HG02678 (cell line): ENCODE measurements around the gene CLCN4.

Source experiments
- ATAC-seq: cut with Tn5 transposase; IDR thresholded peaks from one replicate; pipeline ENCODE4 v1.9.1; 2021; ENCODE audit warnings: mild to moderate bottlenecking, moderate library complexity; ENCODE audit not compliant: unreplicated experiment

The CLCN4 gene

DNA sequence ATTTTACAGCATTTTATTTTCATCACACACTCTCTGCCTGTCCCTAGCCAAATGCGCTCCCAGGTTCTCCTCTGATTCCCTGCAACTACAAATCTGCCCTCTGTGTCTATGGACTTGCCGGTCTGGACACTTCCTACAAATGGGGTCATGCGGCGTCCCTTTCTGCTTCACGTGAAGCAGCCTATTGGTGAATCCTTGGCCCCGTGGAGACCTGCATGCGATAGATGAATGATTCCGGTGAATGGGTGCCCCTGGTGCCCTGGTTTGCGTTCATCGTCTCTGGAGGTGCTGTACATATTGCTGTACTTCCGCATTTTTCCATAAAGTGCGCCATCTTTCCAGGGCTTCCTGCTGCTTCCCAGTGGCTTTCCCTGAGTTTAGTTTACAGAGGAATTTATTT is 27.5 kb upstream of the CLCN4 start:
- ATAC-seq: no peak

DNA sequence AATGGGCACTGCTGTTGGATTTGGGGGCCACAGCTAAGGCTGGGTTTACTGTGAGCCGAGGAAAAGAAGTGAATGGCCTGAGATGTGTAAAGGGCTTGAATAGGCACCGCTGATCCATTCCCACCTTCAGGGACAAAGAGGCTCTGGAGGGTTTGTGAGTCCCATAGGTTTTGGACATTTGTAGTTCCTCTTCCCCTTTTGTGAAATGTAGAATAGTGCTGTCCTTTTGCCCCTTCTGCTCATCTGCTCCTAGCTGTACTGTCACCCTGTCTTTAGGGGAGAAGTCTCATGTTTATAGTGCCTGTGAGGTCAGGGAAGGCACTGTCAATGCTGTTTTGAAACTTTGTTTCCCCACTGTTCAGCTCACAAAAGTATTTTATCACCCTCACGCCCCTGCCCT is 26.4 kb upstream of the CLCN4 start:
- ATAC-seq: no peak

DNA sequence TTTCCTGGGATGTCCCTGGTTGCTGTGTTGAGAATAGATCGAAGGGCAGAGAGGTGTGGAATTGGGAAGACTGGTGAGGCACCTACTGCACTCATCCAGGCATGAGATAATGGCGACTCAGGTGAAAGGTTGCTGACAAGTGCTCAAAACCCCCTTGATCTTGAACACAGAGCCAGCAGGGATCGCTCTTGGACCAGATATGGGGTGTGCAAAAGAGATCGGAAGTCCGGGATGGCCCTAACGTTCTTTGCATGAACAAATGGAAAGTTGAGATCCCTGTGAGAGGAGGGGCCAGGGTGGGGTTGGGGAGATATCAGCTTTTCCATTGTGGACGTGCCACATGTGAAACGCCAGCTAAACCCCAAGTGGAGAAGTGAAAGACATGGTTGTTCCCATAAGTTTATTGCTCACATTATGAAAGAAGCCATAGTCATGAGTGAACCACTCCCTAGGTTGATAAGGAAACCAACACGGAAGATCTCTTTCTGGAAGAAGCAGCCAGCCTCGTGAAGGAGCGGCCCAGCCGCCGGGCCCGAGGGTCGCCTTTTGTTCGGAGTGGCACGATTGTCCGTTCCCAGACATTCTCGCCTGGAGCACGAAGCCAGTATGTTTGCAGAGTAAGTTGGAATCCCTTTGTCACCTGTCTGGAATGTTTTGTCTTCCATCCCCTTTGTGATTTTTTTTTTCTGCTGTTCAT is 22.6 kb upstream of the CLCN4 start:
- ATAC-seq: no peak

DNA sequence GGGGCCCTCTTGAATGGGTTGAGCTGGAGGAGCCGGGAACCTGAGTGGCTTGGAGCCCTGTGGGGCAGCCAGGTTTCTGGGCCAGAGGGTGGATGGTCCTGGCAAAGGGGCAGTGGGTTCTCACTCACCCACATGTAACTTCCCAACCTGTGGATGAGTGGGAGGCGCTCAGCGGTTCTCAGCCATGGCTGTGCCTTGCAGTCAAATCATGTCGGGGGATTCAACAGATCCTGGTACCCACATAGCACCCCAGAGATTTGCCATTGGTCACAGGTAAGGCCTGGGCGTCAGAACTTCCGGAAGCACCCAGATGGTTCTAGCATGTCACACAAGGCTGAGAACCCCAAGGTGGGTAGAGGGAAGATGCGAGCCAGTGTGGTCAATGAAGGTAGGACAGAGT is 21.9 kb upstream of the CLCN4 start:
- no peak for ATAC-seq

DNA sequence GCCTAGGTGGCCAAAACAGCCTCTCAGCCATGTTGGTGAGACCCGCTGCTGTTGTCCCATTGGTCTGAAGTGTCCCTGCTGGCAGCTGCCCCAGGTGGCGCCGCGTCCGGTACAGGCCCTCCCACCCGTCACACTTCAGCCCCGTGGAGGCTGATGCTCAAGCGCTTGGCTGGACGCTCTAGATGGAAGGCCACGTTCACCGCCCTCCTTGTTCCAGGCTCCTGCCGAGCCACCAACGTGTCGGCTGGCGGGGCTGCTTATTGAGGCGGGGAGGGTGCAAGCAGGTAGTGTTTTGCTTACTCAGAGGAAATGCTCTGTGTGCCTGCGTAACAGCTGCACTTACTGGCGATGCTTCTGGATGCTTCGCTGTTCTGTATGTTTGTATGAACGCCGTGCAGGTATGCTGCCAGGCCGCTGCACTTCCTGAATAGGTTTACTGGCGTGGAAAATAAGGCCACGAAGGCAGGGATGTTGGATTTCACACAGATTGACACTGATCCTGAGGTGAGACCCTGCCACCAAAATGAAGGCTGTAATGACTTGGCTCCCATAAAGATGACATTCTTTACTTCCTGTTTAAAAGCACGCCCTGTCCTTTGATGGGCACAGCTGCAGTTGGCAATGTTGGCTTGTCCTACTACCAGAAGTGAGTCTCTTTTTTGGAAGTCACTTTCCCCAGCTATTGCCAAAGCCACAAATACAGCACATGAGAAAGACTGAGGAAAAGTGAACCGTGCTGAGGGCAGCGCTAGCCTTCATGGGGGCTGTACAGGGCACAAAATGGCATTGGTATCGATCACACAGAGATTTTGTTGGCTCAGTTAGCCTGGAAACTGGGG is 21.0 kb upstream of the CLCN4 start:
- no peak for ATAC-seq

DNA sequence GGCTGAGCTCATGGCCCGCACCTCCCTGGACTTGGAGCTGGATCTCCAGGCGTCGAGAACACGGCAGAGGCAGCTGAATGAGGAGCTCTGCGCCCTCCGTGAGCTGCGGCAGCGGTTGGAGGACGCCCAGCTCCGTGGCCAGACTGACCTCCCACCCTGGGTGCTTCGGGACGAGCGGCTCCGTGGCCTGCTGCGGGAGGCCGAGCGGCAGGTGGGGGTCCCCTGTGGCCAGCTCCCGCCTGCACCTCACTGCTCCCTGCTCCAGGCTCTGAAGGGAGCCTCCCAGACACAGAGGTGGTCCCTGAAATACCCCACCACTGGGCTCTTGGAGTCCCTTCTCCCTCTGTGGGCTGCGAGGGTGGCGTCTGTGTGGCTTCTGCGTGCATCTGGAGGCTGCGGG is 18.0 kb upstream of the CLCN4 start:
- no peak for ATAC-seq

DNA sequence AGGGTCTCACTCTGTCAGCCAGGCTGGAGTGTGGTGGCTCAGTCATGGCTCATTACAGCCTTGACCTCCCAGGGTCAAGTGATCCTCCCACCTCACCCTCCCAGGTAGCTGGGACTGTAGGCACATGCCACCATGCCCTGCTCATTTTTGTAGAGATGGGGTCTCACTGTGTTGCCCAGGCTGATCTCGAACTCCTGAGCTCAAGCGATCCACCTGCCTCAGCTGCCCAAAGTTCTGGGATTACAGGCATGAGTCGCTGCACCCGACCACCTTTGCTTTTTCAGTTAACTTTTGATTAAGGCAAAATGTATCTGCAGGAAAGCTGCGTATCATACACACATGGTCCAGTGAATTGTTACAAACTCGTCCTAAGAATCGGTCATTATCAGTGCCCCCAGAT is 16.5 kb upstream of the CLCN4 start:
- no peak for ATAC-seq

DNA sequence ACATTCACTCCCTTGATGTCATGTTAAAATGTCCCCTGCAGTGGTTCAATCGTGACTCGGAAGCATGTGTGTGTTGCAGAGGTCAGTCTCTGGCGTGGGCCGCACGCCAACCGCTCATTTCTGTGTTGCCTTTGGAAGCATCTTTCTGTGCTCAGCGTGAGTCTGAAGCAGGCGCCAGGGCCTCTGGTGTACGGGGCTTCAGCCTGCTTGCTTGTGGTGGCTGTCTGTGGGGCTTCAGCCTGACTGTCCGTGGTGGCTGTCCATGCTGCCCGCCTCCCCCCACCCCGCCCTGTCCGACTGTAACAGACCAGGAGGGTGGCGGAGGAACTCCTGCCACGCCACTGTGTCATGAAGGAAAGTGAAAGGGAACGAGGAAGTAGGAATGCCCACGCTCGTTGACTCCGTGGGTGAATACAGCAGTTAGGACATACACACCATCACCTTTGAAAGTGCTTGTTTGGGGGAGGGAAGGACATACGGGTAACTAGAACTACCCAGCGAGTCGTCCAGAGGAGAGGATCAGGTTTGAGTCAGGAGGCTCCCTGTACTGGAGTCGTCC is 14.7 kb upstream of the CLCN4 start:
- no peak for ATAC-seq

DNA sequence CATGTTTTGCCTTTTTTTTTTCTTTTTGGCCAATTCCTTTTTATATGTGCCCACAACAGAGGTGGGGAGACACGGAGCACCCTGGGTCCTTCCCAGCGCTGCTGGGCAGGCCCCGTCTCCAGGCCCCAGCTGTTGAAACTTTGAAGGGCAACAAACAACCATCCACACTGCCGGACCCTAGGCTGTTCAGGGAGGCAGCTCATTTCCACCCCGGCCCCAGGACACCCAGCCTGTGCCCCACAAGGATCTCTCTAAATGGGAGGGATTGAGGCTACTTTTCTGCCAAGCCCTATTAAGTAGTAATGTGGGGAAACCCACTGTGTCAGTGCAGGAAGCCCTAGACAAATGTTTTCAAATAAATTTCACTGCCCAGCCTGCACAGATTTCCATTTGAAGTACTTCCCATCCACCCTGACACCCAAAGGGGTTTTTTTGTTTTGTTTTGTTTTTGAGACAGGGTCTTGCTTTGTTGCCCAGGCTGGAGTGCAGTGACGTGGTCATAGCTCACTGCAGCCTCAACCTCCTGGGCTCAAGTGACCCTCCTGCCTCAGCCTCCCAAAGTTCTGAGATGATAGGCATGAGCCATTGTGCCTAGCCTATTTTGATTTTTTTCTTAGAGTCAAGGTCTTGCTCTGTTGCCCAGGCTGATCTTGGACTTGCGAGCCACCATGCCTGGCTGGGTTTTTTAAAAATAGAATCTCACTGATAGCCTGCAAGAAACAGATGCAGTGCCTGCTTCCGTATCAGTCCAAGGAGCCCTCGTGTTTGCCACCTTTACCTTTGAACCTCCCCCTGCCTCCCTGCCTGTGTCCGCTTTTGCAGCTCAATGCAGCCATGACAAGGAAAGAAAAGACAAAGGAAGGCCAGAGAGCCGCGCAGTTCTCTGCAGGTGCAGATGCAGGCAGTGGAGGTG is 13.4 kb upstream of the CLCN4 start:
- no peak for ATAC-seq

DNA sequence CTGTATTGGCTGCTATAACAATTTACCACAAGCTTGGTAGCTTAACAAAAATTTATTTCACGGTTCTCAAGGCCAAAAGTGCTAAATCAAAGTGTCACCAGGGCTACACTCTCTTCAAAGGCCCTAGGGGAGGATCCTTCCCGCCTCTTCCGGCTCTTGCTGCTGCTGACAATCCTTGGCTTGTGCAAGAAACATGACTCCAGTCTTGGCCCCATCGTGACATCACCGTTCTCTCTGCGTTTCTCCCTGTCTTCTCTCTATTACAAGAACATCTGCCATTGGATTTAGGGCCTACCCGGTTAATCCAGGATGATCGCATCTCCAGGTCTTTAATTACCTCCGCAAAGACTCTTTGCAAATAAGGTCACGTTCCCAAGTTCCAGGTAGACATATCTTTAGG is 10.4 kb upstream of the CLCN4 start:
- ATAC-seq: no peak

DNA sequence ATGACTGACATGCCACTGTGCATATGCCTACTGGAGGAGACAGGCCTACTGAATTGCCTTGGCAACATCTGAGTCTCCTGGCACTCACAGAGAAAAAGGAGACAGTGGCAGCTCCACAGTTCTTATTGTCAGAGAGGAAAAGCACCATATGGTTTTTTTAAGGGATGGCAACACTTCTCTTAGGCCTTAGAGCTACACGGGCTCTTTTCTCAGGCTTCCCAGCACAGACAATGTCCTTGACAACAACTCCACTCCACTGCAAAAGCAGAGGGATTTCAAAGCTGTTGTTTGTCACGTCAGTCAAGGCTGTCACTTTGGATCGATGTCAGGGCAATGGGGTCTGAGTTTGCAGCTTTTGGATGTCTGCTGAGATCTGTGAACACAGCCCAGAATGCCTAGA is 4.7 kb upstream of the CLCN4 start:
- no peak for ATAC-seq

DNA sequence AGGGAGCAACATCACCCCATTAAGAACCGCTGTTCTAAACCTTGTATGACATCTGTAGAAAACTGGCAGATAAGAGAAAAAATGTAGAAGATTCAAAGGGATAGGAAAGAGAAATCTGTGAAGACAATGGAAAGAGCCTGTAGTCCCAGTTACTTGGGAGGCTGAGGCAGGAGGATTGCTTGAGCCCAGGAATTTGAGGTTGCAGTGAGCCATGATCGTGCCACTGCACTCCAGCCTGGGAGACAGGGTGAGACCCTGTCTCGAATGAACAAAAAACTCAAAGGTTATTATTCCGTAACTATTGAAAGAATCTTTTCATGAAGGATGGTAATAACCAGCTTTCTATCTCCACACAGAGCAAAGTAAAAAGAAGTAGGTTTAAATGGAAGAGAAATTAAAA is 1.6 kb upstream of the CLCN4 start:
- ATAC-seq: no peak

DNA sequence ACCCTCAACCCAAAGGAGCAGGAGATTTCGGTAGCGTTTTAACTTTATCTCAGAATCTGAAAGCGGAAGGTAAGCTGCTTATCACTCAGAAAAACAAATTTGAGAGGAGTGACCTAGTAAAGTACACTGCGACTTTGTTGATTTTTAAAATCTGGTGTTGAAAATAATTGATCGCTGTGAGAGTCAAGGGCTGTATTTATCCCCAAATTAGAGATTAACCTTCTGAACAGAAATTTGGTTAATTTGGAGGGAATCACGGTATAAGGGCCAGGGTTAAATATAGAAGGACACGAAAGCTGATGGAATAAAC is 212 bp downstream of the CLCN4 start:
- no peak for ATAC-seq

DNA sequence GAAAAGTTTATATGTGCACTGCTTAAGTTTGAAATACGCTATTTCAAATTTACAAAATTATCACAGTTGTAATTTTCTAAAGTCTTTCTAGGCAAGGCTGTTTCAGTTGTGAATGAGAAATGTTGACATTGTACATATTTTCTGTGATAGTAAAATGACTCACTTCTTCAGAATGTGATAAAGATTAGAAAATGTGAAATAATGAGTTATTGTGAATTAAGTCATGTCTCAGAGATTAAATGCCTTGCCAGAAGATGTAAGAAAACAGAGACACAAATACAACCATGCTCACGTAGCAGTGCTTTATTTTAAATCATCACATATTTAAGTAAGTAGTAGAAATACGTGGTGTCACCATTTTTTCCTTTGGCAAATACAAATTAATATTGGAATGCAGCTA is 768 bp downstream of the CLCN4 start:
- no peak for ATAC-seq

DNA sequence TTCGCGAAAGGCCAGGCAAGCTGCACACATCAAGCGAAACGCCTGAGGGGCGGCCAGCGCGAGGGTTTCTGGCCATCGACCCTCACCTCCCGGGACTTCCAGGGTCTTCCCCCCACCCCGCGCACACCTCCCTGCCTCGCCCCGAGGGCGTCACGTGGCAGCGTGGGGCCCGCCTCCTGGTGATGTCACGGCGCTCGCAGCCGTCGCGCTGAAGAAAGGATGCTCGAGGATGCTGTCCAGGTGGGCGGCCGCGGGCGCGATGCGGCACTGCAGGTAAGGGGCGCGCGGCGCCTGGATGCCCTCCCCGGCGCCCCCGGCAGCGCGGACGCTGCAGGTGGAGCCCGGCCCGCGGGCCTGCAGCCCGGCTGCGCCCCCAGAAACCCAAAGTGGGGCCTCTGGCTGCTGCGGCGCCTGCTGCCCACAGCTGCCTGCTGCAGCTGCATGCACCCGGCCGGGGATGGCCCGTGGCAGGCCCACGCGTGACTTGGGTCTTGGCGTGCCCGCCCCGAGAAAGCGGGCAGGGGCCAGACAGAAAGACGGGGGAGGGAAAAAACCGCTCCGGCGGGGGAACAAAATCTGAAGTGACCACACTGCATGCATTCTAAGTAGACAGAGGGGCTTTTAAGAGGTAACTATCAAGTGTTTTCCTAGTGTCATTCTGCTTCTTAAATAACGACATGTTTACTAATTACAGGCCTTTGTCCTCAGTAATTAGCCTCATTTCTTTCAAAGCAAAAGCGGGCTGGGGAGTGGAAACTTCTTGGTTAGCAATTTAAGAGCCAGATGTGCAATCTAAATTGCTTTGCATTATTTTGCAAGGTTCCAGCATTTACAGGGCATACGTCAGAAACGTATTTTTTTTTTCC is 1.7 kb downstream of the CLCN4 start:
- peak; percentile 63 for ATAC-seq

DNA sequence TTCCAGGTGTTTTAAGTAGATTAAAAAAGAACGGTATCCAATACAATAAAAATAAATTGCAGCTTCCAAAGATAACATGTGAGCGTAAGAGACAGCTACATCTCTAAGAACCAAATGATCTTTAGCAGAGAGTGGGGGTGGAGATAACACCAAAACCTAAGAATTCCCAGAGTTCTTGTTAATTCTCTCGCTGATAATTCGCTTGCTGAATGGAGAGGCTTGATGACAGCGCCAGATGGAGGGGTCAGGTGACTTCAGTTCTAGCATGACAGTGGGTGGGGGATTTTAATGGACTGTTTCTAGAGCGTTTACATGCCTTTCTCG is 2.3 kb downstream of the CLCN4 start:
- ATAC-seq: no peak

DNA sequence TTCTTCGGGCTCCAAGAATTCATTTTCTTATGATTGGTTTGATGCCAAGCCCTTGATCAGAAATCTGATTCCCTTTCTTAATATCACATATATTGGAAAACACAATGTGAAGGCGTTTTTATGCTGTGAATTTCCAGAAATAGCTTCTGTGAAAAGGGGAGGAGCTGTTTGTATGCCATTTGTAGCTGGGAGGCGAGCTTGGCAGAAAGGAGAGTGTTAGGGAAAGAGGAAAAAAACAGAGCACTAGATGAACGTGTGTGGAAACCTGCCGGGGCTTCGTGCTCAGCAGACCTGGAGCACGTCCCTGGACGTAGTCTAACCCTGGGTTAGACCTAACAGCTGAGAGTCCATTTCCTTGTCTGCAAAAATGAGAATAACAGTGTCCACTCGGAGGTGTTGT is 3.4 kb downstream of the CLCN4 start:
- no peak for ATAC-seq

DNA sequence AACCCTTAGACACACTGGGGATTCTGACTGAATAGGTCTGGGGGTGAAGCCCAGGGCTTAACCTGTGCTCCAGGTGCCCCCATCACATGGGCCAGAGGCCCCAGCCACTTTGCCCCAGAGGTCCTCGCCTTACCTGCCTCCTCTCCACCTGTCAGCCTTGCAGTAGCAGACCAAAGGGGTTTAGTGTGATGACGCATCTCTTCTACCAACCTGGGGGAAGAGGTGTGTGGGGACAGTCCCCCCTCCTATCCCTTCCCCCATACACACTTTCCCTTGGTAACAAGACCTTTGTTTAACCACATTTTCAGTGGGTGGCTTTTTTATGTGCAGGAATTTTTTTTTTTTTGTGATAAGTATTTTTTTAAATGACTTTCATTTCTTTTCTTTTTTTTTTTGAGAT is 6.3 kb downstream of the CLCN4 start:
- no peak for ATAC-seq

DNA sequence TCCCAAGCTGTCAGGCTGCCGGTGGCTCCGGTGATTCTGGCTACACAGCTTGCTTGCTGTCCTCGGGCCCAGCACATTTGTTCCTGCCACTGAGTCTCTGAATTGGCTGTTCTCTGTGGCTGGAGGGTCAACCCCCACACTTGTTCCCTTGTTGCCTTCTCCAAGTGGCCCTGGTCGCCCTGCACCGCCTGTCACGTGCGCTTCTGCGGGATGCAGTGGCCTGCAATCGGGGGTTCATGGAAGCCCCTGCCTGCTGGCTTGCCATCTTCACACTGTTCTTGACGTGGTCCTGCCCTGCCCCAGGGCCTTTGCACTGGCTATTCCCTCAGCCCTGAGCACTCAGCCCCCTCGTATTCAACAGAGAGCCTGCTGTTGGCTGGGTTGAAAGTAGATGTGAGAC is 8.1 kb downstream of the CLCN4 start:
- no peak for ATAC-seq

DNA sequence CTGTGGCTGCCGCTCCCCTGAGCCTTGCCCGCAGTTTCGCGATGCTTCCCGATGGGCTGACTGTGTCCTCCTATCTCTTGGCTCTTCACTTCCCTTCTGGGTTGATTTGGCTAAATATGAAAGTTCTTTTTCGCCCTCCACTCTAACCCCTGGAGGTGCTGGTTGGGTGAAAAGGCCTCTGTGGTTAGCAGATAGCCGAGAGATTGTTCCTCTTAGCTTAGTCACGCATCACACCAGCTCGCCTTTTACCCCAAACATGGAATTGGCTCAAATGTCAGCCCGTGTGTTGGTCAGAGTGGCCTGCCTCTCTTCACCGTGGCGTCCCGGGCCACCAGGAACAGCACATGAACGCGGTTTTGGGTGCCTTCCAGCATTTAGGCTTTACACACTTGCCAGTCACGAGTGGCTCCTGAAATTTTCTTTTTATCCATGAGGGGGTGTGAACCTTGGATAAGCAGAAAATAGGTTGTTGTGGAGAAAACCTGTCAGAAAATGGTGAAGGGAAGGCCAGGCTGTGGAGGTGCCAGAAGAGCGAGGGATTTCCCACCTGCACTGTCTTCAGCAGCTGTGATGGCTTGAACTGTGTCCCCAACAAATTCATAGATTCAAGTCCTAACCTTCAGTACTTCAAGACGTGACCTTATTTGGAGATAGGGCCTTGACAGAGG is 8.9 kb downstream of the CLCN4 start:
- peak; percentile 36 for ATAC-seq
